HepG2 (cell line): ENCODE data around the gene FBXO41. TPM values are rescaled to one million over a fixed set of nuclear protein-coding genes. Genes with fewer than 3 reads are reported as not detected.

Experiments used
- ATM ChIP-seq: fragments of 450-650 bp; IDR thresholded peaks from 2 replicates; pipeline ENCODE4 v1.7.1; 2017; ENCODE audit warnings: mild to moderate bottlenecking, borderline replicate concordance
- CHD4 ChIP-seq: fragments of 200-600 bp; sonication (generic); IDR thresholded peaks from 2 replicates; pipeline ENCODE4 v1.7.0; 2017; ENCODE audit warnings: mild to moderate bottlenecking, low read length, borderline replicate concordance
- DNMT1 ChIP-seq: sonication (generic); formaldehyde crosslinking; IDR thresholded peaks from 2 replicates; pipeline ENCODE4 v1.5.1; 2020; ENCODE audit warnings: mild to moderate bottlenecking, missing genetic modification reagents
- DR1 ChIP-seq: sonication (generic); formaldehyde crosslinking; IDR thresholded peaks from 2 replicates; pipeline ENCODE4 v1.8.0; 2021; ENCODE audit warnings: mild to moderate bottlenecking, missing genetic modification reagents, inconsistent platforms
- EED ChIP-seq: sonication (generic); formaldehyde crosslinking; IDR thresholded peaks from 2 replicates; pipeline ENCODE4 v1.5.0; 2020; ENCODE audit warnings: mild to moderate bottlenecking, missing genetic modification reagents
- GATAD2A ChIP-seq: IDR thresholded peaks from 2 replicates; pipeline ENCODE4 v1.6.1; 2016
- HMGA1 ChIP-seq: sonication (generic); formaldehyde crosslinking; conservative IDR thresholded peaks from 2 replicates; pipeline ENCODE4 v1.4.0; 2020; ENCODE audit warnings: missing genetic modification reagents
- RBM22 ChIP-seq: fragments of 200-400 bp; formaldehyde crosslinking; optimal IDR thresholded peaks from 2 replicates; pipeline ENCODE3; 2017; ENCODE audit warnings: mild to moderate bottlenecking, low read length, moderate library complexity
- SIX1 ChIP-seq: sonication (generic); formaldehyde crosslinking; IDR thresholded peaks from 2 replicates; pipeline ENCODE4 v1.4.0; 2020; ENCODE audit warnings: missing genetic modification reagents, borderline replicate concordance
- TIGD3 ChIP-seq: sonication (generic); formaldehyde crosslinking; IDR thresholded peaks from 2 replicates; pipeline ENCODE4 v1.5.1; 2020; ENCODE audit warnings: mild to moderate bottlenecking, missing genetic modification reagents, borderline replicate concordance
- ZNF609 ChIP-seq: sonication (generic); formaldehyde crosslinking; IDR thresholded peaks from 2 replicates; pipeline ENCODE4 v1.4.0; 2020; ENCODE audit warnings: mild to moderate bottlenecking, missing genetic modification reagents, borderline replicate concordance
- ZNF619 ChIP-seq: sonication (generic); formaldehyde crosslinking; IDR thresholded peaks from 2 replicates; pipeline ENCODE4 v1.4.0; 2020; ENCODE audit warnings: mild to moderate bottlenecking, missing genetic modification reagents
- polyA plus RNA-seq, 8 experiments: library from polyadenylated mRNA; depleted of rRNA in 3 of 8; stranded (reverse) in 7 of 8; unstranded in 1 of 8; fragments of >200 nt; fragmentation: Illumina TruSeq in 4 of 8; extraction: Trizol in 4 of 8; gene quantifications; 2 replicates each; pipeline versions ENCODE4 v1.2.1 to v1.2.3, GENCODE V29; 2011 to 2016; ENCODE audit warnings: low read depth in 4 of 8, missing spikeins in 1 of 8, mixed read lengths in 1 of 8; ENCODE audit not compliant: insufficient read depth in 1 of 8
- total RNA-seq, 5 experiments: library from RNA; depleted of rRNA; stranded (reverse); fragments of >200 nt; fragmentation: Illumina TruSeq; extraction: Trizol; gene quantifications; 2 replicates each; pipeline ENCODE4 v1.2.3, GENCODE V29; 2016; ENCODE audit warnings: low read depth in 1 of 5
- TF ChIP-seq, protein P1 (sequence below): sonication (generic); formaldehyde crosslinking; IDR thresholded peaks from 2 replicates; pipeline ENCODE4 v1.4.0; 2020; ENCODE audit warnings: missing genetic modification reagents
- TF ChIP-seq, protein P2 (sequence below): sonication (generic); formaldehyde crosslinking; IDR thresholded peaks from 2 replicates; pipeline ENCODE4 v1.9.0; 2021; ENCODE audit warnings: missing genetic modification reagents, borderline replicate concordance
- TF ChIP-seq, protein P3 (sequence below): sonication (generic); formaldehyde crosslinking; conservative IDR thresholded peaks from 2 replicates; pipeline ENCODE4 v1.4.0; 2020; ENCODE audit warnings: missing genetic modification reagents

The FBXO41 gene
- total and polyA plus RNA-seq, 2 of the 13 experiments (the other 11 are each of a cell fraction or from before 2014, with no cell fraction given) = 4.2 to 10.3 TPM

DNA sequence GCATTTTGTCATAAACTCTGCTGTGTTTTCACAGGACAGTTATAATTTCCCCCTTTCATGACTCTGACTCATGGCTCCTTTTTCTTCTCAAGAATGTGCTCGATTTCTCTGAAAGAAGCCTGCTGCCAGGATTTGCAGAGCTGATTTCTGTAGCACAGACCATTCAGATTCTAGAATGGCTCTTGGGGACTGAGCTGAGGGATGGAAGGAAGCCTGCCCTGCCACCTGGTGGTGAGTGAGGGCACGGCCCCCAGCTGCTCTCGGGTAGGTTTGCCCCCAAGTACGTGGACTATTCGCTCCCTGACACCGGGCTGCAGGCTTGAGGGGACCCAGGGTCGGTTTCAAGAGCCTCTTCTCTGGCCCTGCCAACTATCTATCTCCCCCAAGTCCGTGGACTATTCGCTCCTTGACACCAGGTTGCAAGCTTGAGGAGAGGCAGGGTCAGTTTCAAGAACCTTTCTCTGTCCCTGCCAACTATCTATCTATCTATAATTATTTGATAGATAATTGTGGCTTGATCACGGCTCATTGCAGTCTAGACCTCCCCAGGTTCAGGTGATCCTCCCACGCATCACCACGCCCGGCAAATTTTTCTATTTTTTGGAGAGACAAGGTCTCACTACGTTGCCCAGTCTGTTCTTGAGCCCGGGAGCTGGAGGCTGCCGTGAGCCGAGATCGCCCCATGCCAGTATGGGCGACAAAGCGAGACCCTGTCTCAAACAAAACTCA, 71.7 kb downstream of the FBXO41 start (continued):
- TF ChIP-seq, protein P1, sequence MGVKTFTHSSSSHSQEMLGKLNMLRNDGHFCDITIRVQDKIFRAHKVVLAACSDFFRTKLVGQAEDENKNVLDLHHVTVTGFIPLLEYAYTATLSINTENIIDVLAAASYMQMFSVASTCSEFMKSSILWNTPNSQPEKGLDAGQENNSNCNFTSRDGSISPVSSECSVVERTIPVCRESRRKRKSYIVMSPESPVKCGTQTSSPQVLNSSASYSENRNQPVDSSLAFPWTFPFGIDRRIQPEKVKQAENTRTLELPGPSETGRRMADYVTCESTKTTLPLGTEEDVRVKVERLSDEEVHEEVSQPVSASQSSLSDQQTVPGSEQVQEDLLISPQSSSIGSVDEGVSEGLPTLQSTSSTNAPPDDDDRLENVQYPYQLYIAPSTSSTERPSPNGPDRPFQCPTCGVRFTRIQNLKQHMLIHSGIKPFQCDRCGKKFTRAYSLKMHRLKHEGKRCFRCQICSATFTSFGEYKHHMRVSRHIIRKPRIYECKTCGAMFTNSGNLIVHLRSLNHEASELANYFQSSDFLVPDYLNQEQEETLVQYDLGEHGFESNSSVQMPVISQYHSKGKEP (CRISPR knock-in tag) = no peak
- TF ChIP-seq EED (CRISPR knock-in tag) = 0 out of 2 replicates have a peak, but pooled peaks have one; percentile 4
- TF ChIP-seq, protein P2, sequence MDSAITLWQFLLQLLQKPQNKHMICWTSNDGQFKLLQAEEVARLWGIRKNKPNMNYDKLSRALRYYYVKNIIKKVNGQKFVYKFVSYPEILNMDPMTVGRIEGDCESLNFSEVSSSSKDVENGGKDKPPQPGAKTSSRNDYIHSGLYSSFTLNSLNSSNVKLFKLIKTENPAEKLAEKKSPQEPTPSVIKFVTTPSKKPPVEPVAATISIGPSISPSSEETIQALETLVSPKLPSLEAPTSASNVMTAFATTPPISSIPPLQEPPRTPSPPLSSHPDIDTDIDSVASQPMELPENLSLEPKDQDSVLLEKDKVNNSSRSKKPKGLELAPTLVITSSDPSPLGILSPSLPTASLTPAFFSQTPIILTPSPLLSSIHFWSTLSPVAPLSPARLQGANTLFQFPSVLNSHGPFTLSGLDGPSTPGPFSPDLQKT (CRISPR knock-in tag) = no peak
- no peak for TF ChIP-seq DR1 (CRISPR knock-in tag)
- no peak for TF ChIP-seq HMGA1
- peak; percentile 39; the same call in 1 of the 2 replicates for TF ChIP-seq SIX1
- no peak for TF ChIP-seq TIGD3 (CRISPR knock-in tag)
- TF ChIP-seq ZNF609 = no peak
- no peak; the same call in 1 of the 2 replicates for TF ChIP-seq CHD4
- TF ChIP-seq DNMT1 (CRISPR knock-in tag) = no peak
- TF ChIP-seq ATM = no peak
- peak; percentile 35; the same call in 1 of the 2 replicates for TF ChIP-seq ZNF619 (CRISPR knock-in tag)
- TF ChIP-seq, protein P3, sequence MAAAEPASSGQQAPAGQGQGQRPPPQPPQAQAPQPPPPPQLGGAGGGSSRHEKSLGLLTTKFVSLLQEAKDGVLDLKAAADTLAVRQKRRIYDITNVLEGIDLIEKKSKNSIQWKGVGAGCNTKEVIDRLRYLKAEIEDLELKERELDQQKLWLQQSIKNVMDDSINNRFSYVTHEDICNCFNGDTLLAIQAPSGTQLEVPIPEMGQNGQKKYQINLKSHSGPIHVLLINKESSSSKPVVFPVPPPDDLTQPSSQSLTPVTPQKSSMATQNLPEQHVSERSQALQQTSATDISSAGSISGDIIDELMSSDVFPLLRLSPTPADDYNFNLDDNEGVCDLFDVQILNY (CRISPR knock-in tag) = no peak
- TF ChIP-seq GATAD2A (CRISPR knock-in tag) = 0 out of 2 replicates have a peak, but pooled peaks have one; percentile 25
- no peak for TF ChIP-seq RBM22
